ENCODE data around the gene CDKN3.
"Not testable (repeated sequence)": the region's sequence is repeated elsewhere in the genome, so short reads cannot be mapped to it uniquely, and the experiment has no call there.

CDKN3 gene

GRCh38 chr14:54440037-54440436, 43.2 kb downstream of the CDKN3 start:
- no peaks in the 10 kb centered on the region for H3K27me3 ChIP-seq (ENCODE audit: insufficient read depth, poor library complexity, severe bottlenecking)
- H3K27ac ChIP-seq (replicated peaks), result peak overlapping the region; percentile 45
- no peak for DNase-seq (ENCODE audit: low read depth in 1 of 2, low spot score in 1 of 2)
- TF ChIP-seq SPI1 (IDR thresholded peaks at IDR 0.05; ENCODE audit: borderline replicate concordance, low read depth) (no peak), GABPA (IDR thresholded peaks at IDR 0.05; ENCODE audit: low read depth) (no peak), CTCF (IDR thresholded peaks at IDR 0.05; ENCODE audit: insufficient read depth, low read length) (no peak), REST (IDR thresholded peaks at IDR 0.05; ENCODE audit: insufficient replicate concordance, low read depth) (no peak), POLR2AphosphoS5 (IDR thresholded peaks at IDR 0.05; ENCODE audit: low read depth) (no peak)
- peak overlapping the region; percentile 66 for H3K4me3 ChIP-seq (replicated peaks; ENCODE audit: insufficient read depth, low read length)

- DNase-seq (ENCODE audit: low read depth in 1 of 2, low spot score in 1 of 2), result no peak
- Histone ChIP-seq H3K27me3 (ENCODE audit: insufficient read depth, poor library complexity, severe bottlenecking) (no peaks in the 10 kb centered on the region), H3K4me3 (replicated peaks; ENCODE audit: insufficient read depth, low read length) (peak overlapping the region; percentile 66), H3K27ac (replicated peaks) (peak overlapping the region; percentile 45)
- TF ChIP-seq SPI1 (IDR thresholded peaks at IDR 0.05; ENCODE audit: borderline replicate concordance, low read depth) (no peak), GABPA (IDR thresholded peaks at IDR 0.05; ENCODE audit: low read depth) (no peak)
Observed at GRCh38 chr14:54440476-54440872, 43.7 kb downstream of the CDKN3 start.

GRCh38 chr14:54440873-54441868, 44.4 kb downstream of the CDKN3 start, which contains the start of gene CNIH1:
Gene CNIH1 (minus strand): TSS chr14:54441374. CDS start chr14:54441327, 47 bp downstream.
- Histone ChIP-seq H3K27me3 (ENCODE audit: insufficient read depth, poor library complexity, severe bottlenecking) (no peaks in the 10 kb centered on the region), H3K4me3 (replicated peaks; ENCODE audit: insufficient read depth, low read length) (peak within 1 kb of the TSS; percentile 66)
- TF ChIP-seq POLR2AphosphoS5 (IDR thresholded peaks at IDR 0.05; ENCODE audit: low read depth), result peak; percentile 83
- TF ChIP-seq SPI1 (IDR thresholded peaks at IDR 0.05; ENCODE audit: borderline replicate concordance, low read depth), result peak; percentile 62; the same call in 1 of the 2 replicates
- no peak for TF ChIP-seq GABPA (IDR thresholded peaks at IDR 0.05; ENCODE audit: low read depth)
- no peak for TF ChIP-seq REST (IDR thresholded peaks at IDR 0.05; ENCODE audit: insufficient replicate concordance, low read depth)
- peak; percentile 82 for TF ChIP-seq CTCF (IDR thresholded peaks at IDR 0.05; ENCODE audit: insufficient read depth, low read length)

GRCh38 chr14:54442961-54443360, 46.2 kb downstream of the CDKN3 start:
- H3K27ac ChIP-seq (replicated peaks); H3K27me3 ChIP-seq (ENCODE audit: insufficient read depth, poor library complexity, severe bottlenecking); H3K4me3 ChIP-seq (replicated peaks; ENCODE audit: insufficient read depth, low read length); DNase-seq (ENCODE audit: low read depth in 1 of 2, low spot score in 1 of 2): not testable (repeated sequence)

More at GRCh38 chr14:54440873-54441868, 44.4 kb downstream of the CDKN3 start, which contains the start of gene CNIH1:
- peak; percentile 74 to 90 for DNase-seq (ENCODE audit: low read depth in 1 of 2, low spot score in 1 of 2)
- peak within 1 kb of the TSS; percentile 83 for H3K27ac ChIP-seq (replicated peaks)

Measured in HL-60 (cell line).